Rectal smooth muscle tissue (tissue), 1 donor: ENCODE measurements around the gene LMAN2.
"Not testable (repeated sequence)": the region's sequence is repeated elsewhere in the genome, so short reads cannot be mapped to it uniquely, and the experiment has no call there.

ENCODE experiments used
- H3K27ac ChIP-seq: one replicate; pipeline ENCODE4 v1.7.0; 2013; ENCODE audit warnings: low read depth, low read length, inconsistent platforms
- H3K27me3 ChIP-seq: one replicate; pipeline ENCODE4 v1.7.0; 2013; ENCODE audit warnings: low read length; ENCODE audit not compliant: control insufficient read depth, insufficient read depth
- H3K36me3 ChIP-seq: one replicate; pipeline ENCODE4 v1.7.0; 2013; ENCODE audit warnings: low read length; ENCODE audit not compliant: control insufficient read depth, insufficient read depth
- H3K4me1 ChIP-seq: one replicate; pipeline ENCODE4 v1.7.0; 2013; ENCODE audit warnings: low read length; ENCODE audit not compliant: control insufficient read depth, insufficient read depth
- H3K4me3 ChIP-seq: one replicate; pipeline ENCODE4 v1.7.0; 2013; ENCODE audit warnings: low read length
- H3K9ac ChIP-seq: one replicate; pipeline ENCODE4 v1.7.0; 2013; ENCODE audit warnings: low read length

Gene LMAN2

DNA sequence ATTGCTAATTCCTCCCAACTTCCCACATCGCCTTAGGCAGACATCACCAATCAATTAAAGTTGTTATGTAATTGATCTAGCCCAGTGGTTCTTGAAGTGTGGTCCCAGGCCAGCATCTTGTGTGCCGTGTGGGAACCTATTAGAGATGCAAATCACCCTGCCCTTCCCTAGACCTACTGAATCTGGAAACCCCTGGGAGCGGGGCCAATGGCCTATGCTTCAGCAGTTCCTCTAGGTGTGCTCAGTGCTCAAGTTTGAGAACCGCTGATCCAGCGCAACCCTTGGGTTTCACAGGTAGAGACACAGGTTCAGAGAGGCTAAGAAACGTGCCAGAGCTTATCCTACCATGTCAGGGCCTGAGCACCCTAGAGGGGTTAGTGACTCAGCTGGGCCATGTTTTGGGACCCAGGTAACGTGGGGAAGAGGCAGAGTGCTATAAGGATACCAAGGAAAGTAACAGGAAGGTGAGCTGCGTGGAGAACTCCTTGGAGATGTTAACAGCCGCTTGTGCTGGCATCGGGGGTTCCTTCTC is 37.1 kb upstream of the LMAN2 start:
- H3K4me3 ChIP-seq, result no peak overlapping the region
- H3K36me3 ChIP-seq, result no peaks in the 10 kb centered on the region
- no peak overlapping the region for H3K27ac ChIP-seq
- H3K4me1 ChIP-seq, result no peaks in the 10 kb centered on the region
- H3K27me3 ChIP-seq, result no peaks in the 10 kb centered on the region
- H3K9ac ChIP-seq, result no peak overlapping the region

DNA sequence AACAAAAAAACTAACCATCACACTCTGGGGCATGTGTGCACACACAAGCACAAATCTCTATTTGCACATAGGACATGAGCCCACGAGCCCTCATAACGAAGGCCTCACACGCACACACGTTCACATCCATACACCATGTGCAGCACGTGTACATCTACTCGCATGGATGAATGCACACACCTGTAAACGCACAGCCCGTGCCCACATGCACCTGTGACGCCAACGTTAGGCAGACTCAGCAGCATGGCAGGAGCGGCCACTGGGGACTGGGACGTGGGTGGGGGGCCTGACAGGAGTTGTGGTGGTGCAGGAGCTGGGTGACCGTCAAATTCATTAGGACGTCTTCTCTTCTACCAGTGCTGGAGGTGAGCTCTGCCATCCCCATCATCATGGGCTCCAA is 35.9 kb upstream of the LMAN2 start:
- no peaks in the 10 kb centered on the region for H3K27me3 ChIP-seq
- H3K4me3 ChIP-seq, result no peak overlapping the region
- no peaks in the 10 kb centered on the region for H3K4me1 ChIP-seq
- H3K36me3 ChIP-seq, result no peaks in the 10 kb centered on the region
- no peak overlapping the region for H3K9ac ChIP-seq
- H3K27ac ChIP-seq, result no peak overlapping the region

DNA sequence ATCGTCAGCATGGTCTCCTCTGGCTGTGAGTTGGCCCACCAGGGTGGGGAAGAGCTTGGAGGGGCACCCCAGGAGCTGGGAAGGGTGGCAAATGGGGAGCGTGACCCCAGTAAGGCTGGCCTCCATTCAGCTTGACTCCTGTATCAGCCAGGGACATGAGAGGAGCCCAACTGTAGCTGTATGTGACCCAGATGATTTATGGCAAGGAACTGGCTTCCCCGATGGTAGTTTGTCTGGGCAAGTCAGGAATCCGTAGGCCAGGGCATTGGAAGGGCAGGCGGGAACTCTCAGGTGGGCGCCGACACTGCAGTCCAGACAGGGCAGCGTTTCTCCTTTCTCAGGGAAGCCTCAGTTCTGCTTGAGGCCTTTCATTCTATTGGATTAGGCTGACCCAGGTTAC is 35.1 kb upstream of the LMAN2 start:
- Histone ChIP-seq H3K4me3 (no peak overlapping the region), H3K27ac (no peak overlapping the region), H3K9ac (no peak overlapping the region), H3K36me3 (no peaks in the 10 kb centered on the region), H3K27me3 (no peaks in the 10 kb centered on the region), H3K4me1 (no peaks in the 10 kb centered on the region)

GRCh38 chr5:177385720-177386119 is 34.3 kb upstream of the LMAN2 start:
- H3K36me3 ChIP-seq, result no peaks in the 10 kb centered on the region
- H3K9ac ChIP-seq, result no peak overlapping the region
- H3K4me3 ChIP-seq, result no peak overlapping the region
- H3K27ac ChIP-seq, result no peak overlapping the region
- no peaks in the 10 kb centered on the region for H3K4me1 ChIP-seq
- no peaks in the 10 kb centered on the region for H3K27me3 ChIP-seq

- Histone ChIP-seq H3K9ac (no peak within 1 kb of the TSS), H3K4me1 (no peaks in the 10 kb centered on the region), H3K36me3 (no peaks in the 10 kb centered on the region), H3K27me3 (no peaks in the 10 kb centered on the region), H3K27ac (no peak within 1 kb of the TSS), H3K4me3 (no peak within 1 kb of the TSS)
Observed at GRCh38 chr5:177384134-177384533, 32.7 kb upstream of the LMAN2 start, which contains the start of gene SLC34A1. Gene SLC34A1, plus strand, starts transcription at chr5:177384434. Its CDS starts 1,308 bp downstream, at chr5:177385742.

DNA sequence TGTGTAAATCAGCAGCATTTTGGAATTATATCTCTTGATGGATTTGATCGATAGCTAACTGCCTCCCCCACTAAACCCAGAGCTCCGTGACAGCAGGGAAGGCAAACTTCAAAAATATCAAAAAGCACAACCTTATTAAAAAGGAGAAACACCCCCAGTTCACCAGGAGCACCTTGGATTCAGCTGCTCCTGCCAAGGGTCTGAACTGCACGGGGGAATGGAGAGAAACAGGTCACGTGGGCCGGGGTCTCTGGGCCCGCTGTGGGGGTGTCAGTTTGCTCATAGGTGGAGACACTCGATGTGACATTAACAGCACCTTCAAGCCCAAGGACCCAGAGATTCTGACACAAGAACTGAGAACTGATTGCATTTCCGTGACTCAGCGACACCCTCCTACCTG is 31.7 kb upstream of the LMAN2 start:
- H3K4me1 ChIP-seq, result no peaks in the 10 kb centered on the region
- no peaks in the 10 kb centered on the region for H3K27me3 ChIP-seq
- H3K9ac ChIP-seq, result no peak overlapping the region
- no peak overlapping the region for H3K4me3 ChIP-seq
- H3K36me3 ChIP-seq, result no peaks in the 10 kb centered on the region
- H3K27ac ChIP-seq, result no peak overlapping the region

GRCh38 chr5:177382423-177383029 is 31.1 kb upstream of the LMAN2 start:
- Histone ChIP-seq H3K9ac (no peak overlapping the region), H3K27me3 (no peaks in the 10 kb centered on the region)

GRCh38 chr5:177380805-177381126 is 29.3 kb upstream of the LMAN2 start:
- no peaks in the 10 kb centered on the region for H3K4me1 ChIP-seq
- no peak overlapping the region for H3K27ac ChIP-seq
- H3K36me3 ChIP-seq, result no peaks in the 10 kb centered on the region
- H3K27me3 ChIP-seq, result no peaks in the 10 kb centered on the region
- no peak overlapping the region for H3K4me3 ChIP-seq
- H3K9ac ChIP-seq, result no peak overlapping the region

More at GRCh38 chr5:177382423-177383029, 31.1 kb upstream of the LMAN2 start:
- Histone ChIP-seq H3K36me3 (no peaks in the 10 kb centered on the region), H3K4me1 (no peaks in the 10 kb centered on the region), H3K27ac (no peak overlapping the region), H3K4me3 (no peak overlapping the region)

DNA sequence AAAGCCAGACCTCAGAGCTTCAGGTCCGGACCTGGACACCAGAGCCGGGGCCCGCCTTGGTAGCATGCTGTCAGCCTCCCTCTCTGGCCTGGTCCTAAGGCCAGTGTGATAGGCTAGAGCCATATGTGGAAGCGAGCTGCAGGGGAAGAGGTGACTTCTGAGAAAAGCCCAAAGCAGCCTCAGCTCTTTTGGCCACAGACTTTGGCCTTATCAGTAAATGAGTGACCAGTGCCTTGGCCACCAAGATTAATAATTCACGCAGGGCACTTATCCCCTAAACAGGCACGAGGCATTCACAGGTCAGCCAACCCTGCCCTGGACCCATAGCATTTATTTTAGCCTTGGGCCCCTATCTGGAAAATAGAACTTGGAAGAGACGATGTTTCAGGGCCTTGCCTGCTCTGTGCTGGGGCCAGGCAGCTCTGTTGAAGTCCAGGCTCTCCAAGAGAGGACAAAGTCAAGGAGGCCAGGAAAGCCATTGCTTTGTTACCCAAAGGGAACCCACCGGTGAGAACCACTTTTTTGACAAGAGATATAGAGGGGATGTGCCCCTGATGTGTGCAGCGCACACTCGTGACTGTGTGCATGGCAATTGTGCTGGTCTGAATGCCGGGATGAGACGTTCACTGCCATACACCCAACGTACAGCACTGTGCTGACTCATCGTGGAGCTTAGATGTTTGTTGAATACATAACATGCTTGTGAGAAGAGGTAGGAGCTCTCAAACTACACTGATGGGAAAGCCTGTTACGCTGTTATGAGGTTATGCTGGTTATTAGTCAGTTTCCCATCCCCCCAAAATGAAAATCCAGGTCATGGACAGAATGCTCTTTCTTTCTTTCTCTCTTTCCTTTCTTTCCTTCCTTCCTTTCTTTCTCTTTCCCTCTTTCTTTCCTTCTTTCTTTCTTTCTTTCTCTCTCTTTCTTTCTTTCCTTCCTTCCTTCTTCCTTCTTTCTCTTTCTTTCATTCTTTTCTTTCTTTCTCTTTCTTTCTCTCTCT is 27.7 kb upstream of the LMAN2 start:
- no peak overlapping the region for H3K27ac ChIP-seq

DNA sequence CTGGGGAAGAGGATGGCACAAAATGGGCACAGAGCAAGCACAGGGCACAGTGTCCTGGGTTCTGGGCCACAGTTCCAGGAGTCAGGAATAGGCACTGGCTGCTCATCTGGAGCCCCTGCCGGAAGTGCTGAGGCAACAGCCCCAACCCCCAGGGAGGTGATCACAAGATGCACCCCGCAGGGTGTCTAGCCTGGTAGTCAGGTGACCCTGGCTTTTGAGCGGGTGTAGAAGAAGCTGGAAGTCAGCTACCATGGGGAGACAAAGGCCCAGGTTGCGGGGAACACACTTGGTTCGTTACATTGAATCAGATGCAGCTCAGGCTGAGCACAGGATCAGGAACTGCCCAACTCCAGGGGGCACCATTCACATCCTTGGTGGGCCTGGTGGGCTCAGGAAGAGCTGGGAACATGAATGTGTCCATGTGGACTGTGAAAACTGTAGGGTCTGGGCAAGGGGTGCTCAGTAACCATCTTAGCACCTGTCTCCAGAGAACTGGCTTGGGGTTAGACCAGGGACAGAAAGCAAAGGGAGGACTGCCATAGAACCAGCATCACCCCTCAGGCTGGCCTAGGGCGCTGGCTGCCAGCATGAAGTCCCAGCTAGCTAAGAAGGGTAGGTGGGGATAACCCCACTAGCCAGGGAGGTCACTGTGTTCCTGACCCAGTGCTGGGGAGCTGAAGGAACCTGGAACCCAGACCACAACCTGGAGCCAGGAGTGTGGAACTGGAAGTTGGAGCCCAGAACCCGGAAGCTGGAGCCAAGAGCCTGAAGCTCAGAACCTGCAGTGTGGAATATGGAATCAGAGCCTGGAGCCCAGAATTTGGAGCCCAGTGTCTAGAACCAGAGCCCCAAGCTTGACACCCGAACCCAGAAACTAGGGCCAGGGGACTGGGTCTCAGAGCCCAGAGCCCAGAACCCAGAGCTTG is 26.6 kb upstream of the LMAN2 start:
- Histone ChIP-seq H3K27ac (no peak overlapping the region), H3K4me1 (no peaks in the 10 kb centered on the region), H3K36me3 (no peaks in the 10 kb centered on the region), H3K4me3 (no peak overlapping the region), H3K9ac (no peak overlapping the region), H3K27me3 (no peaks in the 10 kb centered on the region)

More for the DNA sequence above, 27.7 kb upstream of the LMAN2 start:
- Histone ChIP-seq H3K4me3 (no peak overlapping the region), H3K27me3 (no peaks in the 10 kb centered on the region), H3K36me3 (no peaks in the 10 kb centered on the region), H3K4me1 (no peaks in the 10 kb centered on the region), H3K9ac (no peak overlapping the region)

DNA sequence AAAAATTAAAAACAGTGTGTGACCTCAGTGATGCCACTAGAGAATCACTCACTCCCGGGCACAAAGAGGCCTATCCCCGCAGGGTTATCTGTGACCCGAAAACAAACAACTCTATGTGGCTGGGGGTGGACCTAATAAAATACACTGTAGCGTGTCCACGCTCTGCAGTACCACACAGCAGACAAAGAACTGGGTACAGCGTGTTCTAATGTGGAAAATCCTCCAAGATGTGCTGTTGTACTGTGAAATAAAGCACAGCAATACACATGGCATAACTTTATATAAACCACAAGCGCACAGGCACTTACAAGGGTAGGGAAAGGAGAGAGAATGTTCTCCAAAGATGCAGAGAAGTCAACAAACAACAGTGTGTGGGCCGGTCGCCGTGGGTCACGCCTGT is 24.6 kb upstream of the LMAN2 start:
- no peaks in the 10 kb centered on the region for H3K27me3 ChIP-seq
- no peaks in the 10 kb centered on the region for H3K36me3 ChIP-seq
- no peak overlapping the region for H3K27ac ChIP-seq
- no peak overlapping the region for H3K9ac ChIP-seq
- peaks cover 3% of the 10 kb centered on the region for H3K4me1 ChIP-seq
- no peak overlapping the region for H3K4me3 ChIP-seq

GRCh38 chr5:177375516-177375915 is 24.0 kb upstream of the LMAN2 start:
- not testable (repeated sequence) for H3K36me3 ChIP-seq, H3K4me3 ChIP-seq, H3K27me3 ChIP-seq, H3K27ac ChIP-seq, H3K4me1 ChIP-seq, H3K9ac ChIP-seq
